ENCODE results near the gene PIWIL4.

Gene PIWIL4

GRCh38 chr11:94533696-94534630 lies 33.2 kb upstream of the PIWIL4 start:
- TF ChIP-seq BHLHE40 (IDR thresholded peaks at IDR 0.05; ENCODE audit: borderline replicate concordance) (no peak), SP1 (IDR thresholded peaks at IDR 0.05) (no peak), NFRKB (IDR thresholded peaks at IDR 0.05) (no peak), L3MBTL2 (conservative IDR thresholded peaks at IDR 0.05) (no peak), FOXA1 (IDR thresholded peaks at IDR 0.05) (no peak), TARDBP (IDR thresholded peaks at IDR 0.05) (no peak), ELF4 (IDR thresholded peaks at IDR 0.05) (no peak), SUZ12 (IDR thresholded peaks at IDR 0.05) (no peak), ARNT (IDR thresholded peaks at IDR 0.05) (no peak), LEF1 (IDR thresholded peaks at IDR 0.05; ENCODE audit: borderline replicate concordance) (no peak), FOXK2 (IDR thresholded peaks at IDR 0.05) (no peak), CTBP1 (IDR thresholded peaks at IDR 0.05; ENCODE audit: borderline replicate concordance) (no peak), FOXM1 (IDR thresholded peaks at IDR 0.05; ENCODE audit: borderline replicate concordance) (no peak), PKNOX1 (IDR thresholded peaks at IDR 0.05) (no peak), HDGF (IDR thresholded peaks at IDR 0.05; ENCODE audit: borderline replicate concordance) (no peak), ZNF384 (IDR thresholded peaks at IDR 0.05) (no peak)
- ChIA-PET CTCF (no interaction called here), POLR2A (no interaction called here)
- no peak for DNase-seq (ENCODE audit: extremely low spot score)

- ChIA-PET CTCF (no interaction called here), POLR2A (no interaction called here)
- no peak for DNase-seq (ENCODE audit: extremely low spot score)
- no peak for TF ChIP-seq FOXA1 (IDR thresholded peaks at IDR 0.05)
Observed at GRCh38 chr11:94536386-94536785, 30.8 kb upstream of the PIWIL4 start.

- no peak for DNase-seq (ENCODE audit: extremely low spot score)
- TF ChIP-seq LEF1 (IDR thresholded peaks at IDR 0.05; ENCODE audit: borderline replicate concordance), result no peak
- TF ChIP-seq CTBP1 (IDR thresholded peaks at IDR 0.05; ENCODE audit: borderline replicate concordance), result no peak
- no peak for TF ChIP-seq PKNOX1 (IDR thresholded peaks at IDR 0.05)
- TF ChIP-seq NFRKB (IDR thresholded peaks at IDR 0.05), result no peak
- no peak for TF ChIP-seq ZNF384 (IDR thresholded peaks at IDR 0.05)
- no peak for TF ChIP-seq SP1 (IDR thresholded peaks at IDR 0.05)
- TF ChIP-seq HDGF (IDR thresholded peaks at IDR 0.05; ENCODE audit: borderline replicate concordance), result no peak
- no peak for TF ChIP-seq L3MBTL2 (conservative IDR thresholded peaks at IDR 0.05)
- TF ChIP-seq FOXK2 (IDR thresholded peaks at IDR 0.05), result no peak
- TF ChIP-seq TARDBP (IDR thresholded peaks at IDR 0.05), result no peak
- TF ChIP-seq ARNT (IDR thresholded peaks at IDR 0.05), result no peak
- no peak for TF ChIP-seq SUZ12 (IDR thresholded peaks at IDR 0.05)
- no peak for TF ChIP-seq FOXM1 (IDR thresholded peaks at IDR 0.05; ENCODE audit: borderline replicate concordance)
- ChIA-PET POLR2A (no interaction called here), CTCF (no interaction called here)
Observed at GRCh38 chr11:94537031-94537600, 30.1 kb upstream of the PIWIL4 start.

GRCh38 chr11:94539420-94539819 lies 27.7 kb upstream of the PIWIL4 start:
- no peak for DNase-seq (ENCODE audit: extremely low spot score)
- ChIA-PET CTCF (interaction anchor here (0.9 kb wide), 1 partner anchor 9 kb away, joined by 3 read pairs; no protein-coding TSS in a partner anchor), POLR2A (no interaction called here)
- TF ChIP-seq TARDBP (IDR thresholded peaks at IDR 0.05) (no peak), PKNOX1 (IDR thresholded peaks at IDR 0.05) (no peak), FOXM1 (IDR thresholded peaks at IDR 0.05; ENCODE audit: borderline replicate concordance) (no peak), NFRKB (IDR thresholded peaks at IDR 0.05) (no peak), SP1 (IDR thresholded peaks at IDR 0.05) (no peak), L3MBTL2 (conservative IDR thresholded peaks at IDR 0.05) (no peak), HDGF (IDR thresholded peaks at IDR 0.05; ENCODE audit: borderline replicate concordance) (no peak), BHLHE40 (IDR thresholded peaks at IDR 0.05; ENCODE audit: borderline replicate concordance) (no peak), CTBP1 (IDR thresholded peaks at IDR 0.05; ENCODE audit: borderline replicate concordance) (no peak), FOXA1 (IDR thresholded peaks at IDR 0.05) (no peak), ZNF384 (IDR thresholded peaks at IDR 0.05) (no peak), FOXK2 (IDR thresholded peaks at IDR 0.05) (no peak), LEF1 (IDR thresholded peaks at IDR 0.05; ENCODE audit: borderline replicate concordance) (no peak), ELF4 (IDR thresholded peaks at IDR 0.05) (no peak), SUZ12 (IDR thresholded peaks at IDR 0.05) (no peak)

- TF ChIP-seq FOXK2 (IDR thresholded peaks at IDR 0.05), result no peak
- TF ChIP-seq ELF4 (IDR thresholded peaks at IDR 0.05), result peak; percentile 10; the same call in 1 of the 2 replicates
- TF ChIP-seq L3MBTL2 (conservative IDR thresholded peaks at IDR 0.05), result peak; percentile 95
- POLR2A ChIA-PET, result interaction anchor here (0.6 to 1.3 kb wide), 6 partner anchors 10 to 415 kb away, joined by 3 to 4 read pairs (median 3); partner anchors contain the start of gene PANX1
- peak; percentile 81 for DNase-seq (ENCODE audit: extremely low spot score)
- CTCF ChIA-PET, result interaction anchor here (0.8 kb wide), 1 partner anchor 42 kb away, joined by 3 read pairs; no protein-coding TSS in a partner anchor
Observed at GRCh38 chr11:94543695-94544645, 23.2 kb upstream of the PIWIL4 start, which contains the start of gene FUT4. Gene FUT4 (plus strand): TSS chr11:94543921. CDS start chr11:94544134, 213 bp downstream.

All from HEK293T (cell line).